GM18499 (cell line): ENCODE results near the gene ZDHHC9.

Experiments
- ATAC-seq: cut with Tn5 transposase; IDR thresholded peaks from one replicate; pipeline ENCODE4 v1.9.1; 2021; ENCODE audit warnings: moderate number of reproducible peaks; ENCODE audit not compliant: insufficient read depth, unreplicated experiment

ZDHHC9 gene

GRCh38 chrX:129788527-129788926, 55.2 kb downstream of the ZDHHC9 start:
- ATAC-seq = no peak

- no peak for ATAC-seq
Observed at GRCh38 chrX:129787336-129788055, 56.2 kb downstream of the ZDHHC9 start.

GRCh38 chrX:129786210-129786651, 57.5 kb downstream of the ZDHHC9 start:
- peak; percentile 81 for ATAC-seq

GRCh38 chrX:129785160-129785947, 58.3 kb downstream of the ZDHHC9 start:
- no peak for ATAC-seq

GRCh38 chrX:129784371-129784770, 59.3 kb downstream of the ZDHHC9 start:
- ATAC-seq = no peak

- no peak for ATAC-seq
Observed at GRCh38 chrX:129783291-129783713, 60.4 kb downstream of the ZDHHC9 start.

- ATAC-seq = no peak
Observed at GRCh38 chrX:129782706-129783105, 61.0 kb downstream of the ZDHHC9 start.

GRCh38 chrX:129781680-129782495, 61.8 kb downstream of the ZDHHC9 start:
- ATAC-seq = no peak

- ATAC-seq = peak; percentile 53
Observed at GRCh38 chrX:129781134-129781672, 62.5 kb downstream of the ZDHHC9 start.

GRCh38 chrX:129780441-129781105, 63.1 kb downstream of the ZDHHC9 start:
- ATAC-seq = no peak

- peak; percentile 20 for ATAC-seq
Observed at GRCh38 chrX:129779747-129780146, 63.9 kb downstream of the ZDHHC9 start, which contains the start of gene SASH3. Gene SASH3, plus strand, starts transcription at chrX:129779949. Its CDS starts 149 bp downstream, at chrX:129780098.

GRCh38 chrX:129779086-129779672, 64.5 kb downstream of the ZDHHC9 start:
- ATAC-seq = no peak

- ATAC-seq = no peak
Observed at GRCh38 chrX:129777218-129778030, 66.3 kb downstream of the ZDHHC9 start.

GRCh38 chrX:129773649-129774458, 69.8 kb downstream of the ZDHHC9 start:
- no peak for ATAC-seq

GRCh38 chrX:129772796-129773431, 70.8 kb downstream of the ZDHHC9 start:
- peak; percentile 65 for ATAC-seq

- ATAC-seq = no peak
Observed at GRCh38 chrX:129771266-129771995, 72.3 kb downstream of the ZDHHC9 start.
